Type B pancreatic cell (in vitro differentiated cells): Measurements from ENCODE around the gene ZC3H4. TPM values are rescaled to one million over a fixed set of nuclear protein-coding genes. Genes with fewer than 3 reads are reported as not detected.

ENCODE experiments used
- DNase-seq: peaks from one replicate; pipeline ENCODE4 v3.0.0; 2021; ENCODE audit warnings: mixed read lengths; ENCODE audit not compliant: unreplicated experiment; ENCODE audit errors: extremely low spot score
- H3K27ac Mint-ChIP-seq: 2 replicates; pipeline ENCODE4 v1.8.0; 2021; ENCODE audit warnings: mild to moderate bottlenecking, mixed read lengths
- H3K27me3 Mint-ChIP-seq: 2 replicates; pipeline ENCODE4 v1.8.0; 2021; ENCODE audit warnings: mixed read lengths
- H3K36me3 Mint-ChIP-seq: 2 replicates; pipeline ENCODE4 v1.8.0; 2021; ENCODE audit warnings: mixed read lengths
- H3K4me1 Mint-ChIP-seq: one replicate; pipeline ENCODE4 v1.8.0; 2021; ENCODE audit warnings: mixed read lengths; ENCODE audit not compliant: unreplicated experiment
- H3K4me3 Mint-ChIP-seq: 2 replicates; pipeline ENCODE4 v1.8.0; 2021; ENCODE audit warnings: mild to moderate bottlenecking, mixed read lengths
- H3K9me3 Mint-ChIP-seq: 2 replicates; pipeline ENCODE4 v1.8.0; 2021; ENCODE audit warnings: mixed read lengths
- CTCF ChIP-seq: fragments of 200-600 bp; sonication (generic); conservative IDR thresholded peaks from 2 replicates; pipeline ENCODE4 v1.5.0; 2021; ENCODE audit warnings: antibody characterized with exemption, mild to moderate bottlenecking
- total RNA-seq: library from RNA; stranded (reverse); gene quantifications from 2 replicates; pipeline ENCODE4 v1.2.1, GENCODE V29; 2021; ENCODE audit warnings: low replicate concordance

ZC3H4 gene
- total RNA-seq, 1 donor from 2014 or later, result 71.4 TPM

- DNase-seq, result no peak
- H3K27ac Mint-ChIP-seq, result peak overlapping the region; percentile 48
- H3K36me3 Mint-ChIP-seq, result peaks cover 28% of the 10 kb centered on the region
These were observed 20.3 kb downstream of the ZC3H4 start for GRCh38 chr19:47093254-47093653.

GRCh38 chr19:47089767-47090350, 23.7 kb downstream of the ZC3H4 start:
- Mint-ChIP-seq H3K4me3 (no peak overlapping the region), H3K9me3 (no peaks in the 10 kb centered on the region), H3K27ac (no peak overlapping the region), H3K4me1 (peaks cover 10% of the 10 kb centered on the region), H3K36me3 (peaks cover 21% of the 10 kb centered on the region), H3K27me3 (no peaks in the 10 kb centered on the region)
- no peak for TF ChIP-seq CTCF
- DNase-seq, result no peak

More at GRCh38 chr19:47093254-47093653, 20.3 kb downstream of the ZC3H4 start:
- H3K9me3 Mint-ChIP-seq, result no peaks in the 10 kb centered on the region
- no peaks in the 10 kb centered on the region for H3K27me3 Mint-ChIP-seq
- H3K4me3 Mint-ChIP-seq, result no peak overlapping the region
- TF ChIP-seq CTCF, result no peak
- H3K4me1 Mint-ChIP-seq, result peaks cover 35% of the 10 kb centered on the region

GRCh38 chr19:47086280-47086679, 27.3 kb downstream of the ZC3H4 start:
- no peaks in the 10 kb centered on the region for H3K27me3 Mint-ChIP-seq
- H3K4me3 Mint-ChIP-seq, result no peak overlapping the region
- H3K27ac Mint-ChIP-seq, result no peak overlapping the region
- no peaks in the 10 kb centered on the region for H3K9me3 Mint-ChIP-seq
- peaks cover 21% of the 10 kb centered on the region for H3K36me3 Mint-ChIP-seq
- no peak for DNase-seq
- no peaks in the 10 kb centered on the region for H3K4me1 Mint-ChIP-seq
- TF ChIP-seq CTCF, result no peak

- TF ChIP-seq CTCF, result no peak
- H3K4me1 Mint-ChIP-seq, result no peaks in the 10 kb centered on the region
- DNase-seq, result no peak
- H3K4me3 Mint-ChIP-seq, result no peak overlapping the region
- H3K36me3 Mint-ChIP-seq, result peaks cover 13% of the 10 kb centered on the region
- no peaks in the 10 kb centered on the region for H3K9me3 Mint-ChIP-seq
- no peak overlapping the region for H3K27ac Mint-ChIP-seq
- no peaks in the 10 kb centered on the region for H3K27me3 Mint-ChIP-seq
These were observed 28.6 kb downstream of the ZC3H4 start for GRCh38 chr19:47084879-47085439.

GRCh38 chr19:47082493-47082892, 31.1 kb downstream of the ZC3H4 start:
- H3K4me3 Mint-ChIP-seq, result no peak overlapping the region
- DNase-seq, result no peak
- H3K36me3 Mint-ChIP-seq, result peaks cover 9% of the 10 kb centered on the region
- H3K27ac Mint-ChIP-seq, result no peak overlapping the region
- H3K27me3 Mint-ChIP-seq, result no peaks in the 10 kb centered on the region
- TF ChIP-seq CTCF, result no peak
- H3K9me3 Mint-ChIP-seq, result no peaks in the 10 kb centered on the region
- no peaks in the 10 kb centered on the region for H3K4me1 Mint-ChIP-seq
